ENCODE measurements around the gene FAM163B.

- no peak for TF ChIP-seq EZH2 (IDR thresholded peaks at IDR 0.05)
- TF ChIP-seq POLR2AphosphoS5 (IDR thresholded peaks at IDR 0.05; ENCODE audit: borderline replicate concordance, low read depth, low read length): no peak
- no peak for TF ChIP-seq FOXP2 (optimal IDR thresholded peaks at IDR 0.05; ENCODE audit: control extremely low read depth, extremely low read length, insufficient read depth)
Observed at GRCh38 chr9:133566817-133567216, 42.4 kb downstream of the FAM163B start.

Measured in SK-N-MC (cell line).